ENCODE results near the gene TDRD3. TPM values are rescaled to one million over a fixed set of nuclear protein-coding genes. Genes with fewer than 3 reads are reported as not detected.

TDRD3 gene
- polyA plus RNA-seq (2012; rRNA removed) = 3.8 and 5.1 TPM in 2 replicates
- polyA plus RNA-seq (2012; cell fraction: cytosol; rRNA removed) = 4.9 and 6.3 TPM in 2 replicates
- 4.7 and 10.2 TPM in 2 replicates for polyA plus RNA-seq (2012; cell fraction: nucleus; rRNA removed)

- no peaks in the 10 kb centered on the region for H3K27me3 ChIP-seq (ENCODE audit: insufficient read depth)
- ChIA-PET CTCF (interaction anchor here (0.6 to 4.0 kb wide), 16 partner anchors 10 to 1135 kb away, joined by 3 to 14 read pairs (median 5); no protein-coding TSS in a partner anchor), POLR2A (interaction anchor here (0.9 to 1.1 kb wide), 3 partner anchors 34 to 755 kb away, joined by 3 to 4 read pairs (median 3); no protein-coding TSS in a partner anchor)
- no peaks in the 10 kb centered on the region for H4K20me1 ChIP-seq (ENCODE audit: insufficient read depth)
- WGBS (ENCODE audit: low lambda C conversion rate) = 0% methylated on average over 34 of the region's 84 CpGs
- H3K4me1 ChIP-seq (ENCODE audit: control insufficient read depth in 1 of 2, insufficient read depth in 2 of 2, low read depth in 1 of 2, low read length in 1 of 2) = peaks cover 3 to 8% of the 10 kb centered on the region in 2 experiments; a peak in 2 of 4 replicates
- H3K27ac ChIP-seq (ENCODE audit: low read depth in 2 of 2, low read length in 1 of 2) = peak within 1 kb of the TSS; percentile 93 to 97
- H3K9me2 ChIP-seq = no peaks in the 10 kb centered on the region
- H3K36me3 ChIP-seq (replicated peaks in 1 of 2; ENCODE audit: control insufficient read depth in 1 of 2, insufficient read depth in 2 of 2, low read length in 1 of 2) = no peaks in the 10 kb centered on the region
- no peaks in the 10 kb centered on the region for H3K9me3 ChIP-seq
- peak within 1 kb of the TSS; percentile 78 to 89 for H3K4me3 ChIP-seq (ENCODE audit: low read depth in 2 of 2, low read length in 1 of 2)
- H3K4me2 ChIP-seq = peak within 1 kb of the TSS; percentile 99
- peak; percentile 90 for DNase-seq
- peak within 1 kb of the TSS; percentile 89 for H2AFZ ChIP-seq (ENCODE audit: low read depth)
- peaks cover 41% of the 10 kb centered on the region for H3K79me2 ChIP-seq (ENCODE audit: insufficient read depth)
- peaks cover 16% of the 10 kb centered on the region for H3F3A ChIP-seq (replicated peaks; ENCODE audit: insufficient read depth)
- TF ChIP-seq, protein P1, sequence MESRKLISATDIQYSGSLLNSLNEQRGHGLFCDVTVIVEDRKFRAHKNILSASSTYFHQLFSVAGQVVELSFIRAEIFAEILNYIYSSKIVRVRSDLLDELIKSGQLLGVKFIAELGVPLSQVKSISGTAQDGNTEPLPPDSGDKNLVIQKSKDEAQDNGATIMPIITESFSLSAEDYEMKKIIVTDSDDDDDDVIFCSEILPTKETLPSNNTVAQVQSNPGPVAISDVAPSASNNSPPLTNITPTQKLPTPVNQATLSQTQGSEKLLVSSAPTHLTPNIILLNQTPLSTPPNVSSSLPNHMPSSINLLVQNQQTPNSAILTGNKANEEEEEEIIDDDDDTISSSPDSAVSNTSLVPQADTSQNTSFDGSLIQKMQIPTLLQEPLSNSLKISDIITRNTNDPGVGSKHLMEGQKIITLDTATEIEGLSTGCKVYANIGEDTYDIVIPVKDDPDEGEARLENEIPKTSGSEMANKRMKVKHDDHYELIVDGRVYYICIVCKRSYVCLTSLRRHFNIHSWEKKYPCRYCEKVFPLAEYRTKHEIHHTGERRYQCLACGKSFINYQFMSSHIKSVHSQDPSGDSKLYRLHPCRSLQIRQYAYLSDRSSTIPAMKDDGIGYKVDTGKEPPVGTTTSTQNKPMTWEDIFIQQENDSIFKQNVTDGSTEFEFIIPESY (IDR thresholded peaks at IDR 0.05; ENCODE audit: borderline replicate concordance, low read depth) = no peak
- TF ChIP-seq TAF1 (IDR thresholded peaks at IDR 0.05; ENCODE audit: borderline replicate concordance, low read depth, low read length) (peak; percentile 50; the same call in 1 of the 2 replicates), IRF3 (IDR thresholded peaks at IDR 0.05; ENCODE audit: low read depth, low read length) (peak; percentile 6; the same call in 1 of the 2 replicates), POLR2AphosphoS5 (IDR thresholded peaks at IDR 0.05; ENCODE audit: low read depth, low read length) (0 out of 2 replicates have a peak, but pooled peaks have one; percentile 67), NRF1 (IDR thresholded peaks at IDR 0.05; ENCODE audit: low read depth, low read length) (peak; percentile 60; the same call in 1 of the 2 replicates), RAD21 (IDR thresholded peaks at IDR 0.05; ENCODE audit: low read length) (peak; percentile 28; the same call in 1 of the 2 replicates), GATA2 (CRISPR knock-in tag; IDR thresholded peaks at IDR 0.05) (no peak), MXI1 (IDR thresholded peaks at IDR 0.05; ENCODE audit: low read depth, low read length) (peak; percentile 88), SIN3A (IDR thresholded peaks at IDR 0.05; ENCODE audit: borderline replicate concordance, low read depth, low read length) (0 out of 2 replicates have a peak, but pooled peaks have one; percentile 36), RCOR1 (IDR thresholded peaks at IDR 0.05; ENCODE audit: low read length) (0 out of 2 replicates have a peak, but pooled peaks have one; percentile 13), CHD2 (IDR thresholded peaks at IDR 0.05; ENCODE audit: low read length, partially characterized antibody) (peak; percentile 37), RFX5 (IDR thresholded peaks at IDR 0.05; ENCODE audit: low read length) (no peak), FOXM1 (IDR thresholded peaks at IDR 0.05; ENCODE audit: low read depth) (no peak), ELF1 (IDR thresholded peaks at IDR 0.05) (peak; percentile 40; the same call in 1 of the 2 replicates)
- TF ChIP-seq, protein P2, sequence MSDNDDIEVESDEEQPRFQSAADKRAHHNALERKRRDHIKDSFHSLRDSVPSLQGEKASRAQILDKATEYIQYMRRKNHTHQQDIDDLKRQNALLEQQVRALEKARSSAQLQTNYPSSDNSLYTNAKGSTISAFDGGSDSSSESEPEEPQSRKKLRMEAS (IDR thresholded peaks at IDR 0.05; ENCODE audit: low read depth) = no peak; the same call in none of the 2 replicates
- TF ChIP-seq, protein P3, sequence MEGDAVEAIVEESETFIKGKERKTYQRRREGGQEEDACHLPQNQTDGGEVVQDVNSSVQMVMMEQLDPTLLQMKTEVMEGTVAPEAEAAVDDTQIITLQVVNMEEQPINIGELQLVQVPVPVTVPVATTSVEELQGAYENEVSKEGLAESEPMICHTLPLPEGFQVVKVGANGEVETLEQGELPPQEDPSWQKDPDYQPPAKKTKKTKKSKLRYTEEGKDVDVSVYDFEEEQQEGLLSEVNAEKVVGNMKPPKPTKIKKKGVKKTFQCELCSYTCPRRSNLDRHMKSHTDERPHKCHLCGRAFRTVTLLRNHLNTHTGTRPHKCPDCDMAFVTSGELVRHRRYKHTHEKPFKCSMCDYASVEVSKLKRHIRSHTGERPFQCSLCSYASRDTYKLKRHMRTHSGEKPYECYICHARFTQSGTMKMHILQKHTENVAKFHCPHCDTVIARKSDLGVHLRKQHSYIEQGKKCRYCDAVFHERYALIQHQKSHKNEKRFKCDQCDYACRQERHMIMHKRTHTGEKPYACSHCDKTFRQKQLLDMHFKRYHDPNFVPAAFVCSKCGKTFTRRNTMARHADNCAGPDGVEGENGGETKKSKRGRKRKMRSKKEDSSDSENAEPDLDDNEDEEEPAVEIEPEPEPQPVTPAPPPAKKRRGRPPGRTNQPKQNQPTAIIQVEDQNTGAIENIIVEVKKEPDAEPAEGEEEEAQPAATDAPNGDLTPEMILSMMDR (IDR thresholded peaks at IDR 0.05) = peak; percentile 92
- TF ChIP-seq, protein P4, sequence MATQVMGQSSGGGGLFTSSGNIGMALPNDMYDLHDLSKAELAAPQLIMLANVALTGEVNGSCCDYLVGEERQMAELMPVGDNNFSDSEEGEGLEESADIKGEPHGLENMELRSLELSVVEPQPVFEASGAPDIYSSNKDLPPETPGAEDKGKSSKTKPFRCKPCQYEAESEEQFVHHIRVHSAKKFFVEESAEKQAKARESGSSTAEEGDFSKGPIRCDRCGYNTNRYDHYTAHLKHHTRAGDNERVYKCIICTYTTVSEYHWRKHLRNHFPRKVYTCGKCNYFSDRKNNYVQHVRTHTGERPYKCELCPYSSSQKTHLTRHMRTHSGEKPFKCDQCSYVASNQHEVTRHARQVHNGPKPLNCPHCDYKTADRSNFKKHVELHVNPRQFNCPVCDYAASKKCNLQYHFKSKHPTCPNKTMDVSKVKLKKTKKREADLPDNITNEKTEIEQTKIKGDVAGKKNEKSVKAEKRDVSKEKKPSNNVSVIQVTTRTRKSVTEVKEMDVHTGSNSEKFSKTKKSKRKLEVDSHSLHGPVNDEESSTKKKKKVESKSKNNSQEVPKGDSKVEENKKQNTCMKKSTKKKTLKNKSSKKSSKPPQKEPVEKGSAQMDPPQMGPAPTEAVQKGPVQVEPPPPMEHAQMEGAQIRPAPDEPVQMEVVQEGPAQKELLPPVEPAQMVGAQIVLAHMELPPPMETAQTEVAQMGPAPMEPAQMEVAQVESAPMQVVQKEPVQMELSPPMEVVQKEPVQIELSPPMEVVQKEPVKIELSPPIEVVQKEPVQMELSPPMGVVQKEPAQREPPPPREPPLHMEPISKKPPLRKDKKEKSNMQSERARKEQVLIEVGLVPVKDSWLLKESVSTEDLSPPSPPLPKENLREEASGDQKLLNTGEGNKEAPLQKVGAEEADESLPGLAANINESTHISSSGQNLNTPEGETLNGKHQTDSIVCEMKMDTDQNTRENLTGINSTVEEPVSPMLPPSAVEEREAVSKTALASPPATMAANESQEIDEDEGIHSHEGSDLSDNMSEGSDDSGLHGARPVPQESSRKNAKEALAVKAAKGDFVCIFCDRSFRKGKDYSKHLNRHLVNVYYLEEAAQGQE (IDR thresholded peaks at IDR 0.05; ENCODE audit: low read depth, low read length) = peak; percentile 24; the same call in 1 of the 2 replicates
- peak within 1 kb of the TSS; percentile 89 for H3K9ac ChIP-seq
Observed at GRCh38 chr13:60396783-60397703, at the start of gene TDRD3. TSS of gene TDRD3 (plus strand) at chr13:60397220. CDS start at chr13:60397365, 145 bp downstream.
